HepG2 (cell line): ENCODE results near the gene SNX27.

Experiments
- KLF13 ChIP-seq: sonication (generic); formaldehyde crosslinking; IDR thresholded peaks from 2 replicates; pipeline ENCODE4 v1.4.0; 2020; ENCODE audit warnings: mild to moderate bottlenecking, missing genetic modification reagents
- MXI1 ChIP-seq: IDR thresholded peaks from 3 replicates; pipeline ENCODE4 v1.6.1; 2012; ENCODE audit warnings: low read depth, low read length, inconsistent platforms, borderline replicate concordance
- TARDBP ChIP-seq: sonication (generic); formaldehyde crosslinking; IDR thresholded peaks from 2 replicates; pipeline ENCODE4 v1.8.0; 2022; ENCODE audit warnings: mild to moderate bottlenecking, missing genetic modification reagents
- ZFYVE20 ChIP-seq: sonication (generic); formaldehyde crosslinking; IDR thresholded peaks from 2 replicates; pipeline ENCODE4 v1.8.0; 2023; ENCODE audit warnings: low read depth, mild to moderate bottlenecking, moderate library complexity, missing genetic modification reagents, borderline replicate concordance
- ZNF282 ChIP-seq: fragments of 450-650 bp; IDR thresholded peaks from 2 replicates; pipeline ENCODE4 v1.6.1; 2018; ENCODE audit not compliant: partially characterized antibody
- ZNF572 ChIP-seq: sonication (generic); formaldehyde crosslinking; IDR thresholded peaks from 2 replicates; pipeline ENCODE4 v1.5.1; 2020; ENCODE audit warnings: mild to moderate bottlenecking, missing genetic modification reagents
- ZNF790 ChIP-seq: sonication (generic); formaldehyde crosslinking; IDR thresholded peaks from 2 replicates; pipeline ENCODE4 v1.8.0; 2022; ENCODE audit warnings: missing genetic modification reagents, mild to moderate bottlenecking, borderline replicate concordance
- TF ChIP-seq, protein P1 (sequence below): sonication (generic); formaldehyde crosslinking; IDR thresholded peaks from 2 replicates; pipeline ENCODE4 v1.4.0; 2020; ENCODE audit warnings: missing genetic modification reagents

DNA sequence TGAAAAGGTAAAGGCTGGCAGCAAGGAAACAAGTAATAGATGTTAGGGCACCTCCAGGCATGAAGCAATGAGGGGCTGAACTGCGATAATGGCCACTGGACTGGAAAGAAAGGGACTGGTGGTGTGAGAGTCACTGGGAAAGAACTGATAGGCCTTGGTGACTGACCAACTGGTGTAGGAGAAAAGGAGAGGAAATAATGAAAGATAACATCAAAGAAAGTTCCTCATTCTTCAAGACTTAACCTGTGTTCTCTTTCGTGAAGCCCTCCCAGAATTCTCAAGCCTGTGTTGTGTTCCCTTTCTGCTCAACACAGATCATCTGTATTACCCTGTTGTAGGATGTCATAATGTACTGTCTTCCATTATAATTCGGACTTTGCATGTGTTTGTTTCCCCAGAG lies 20.9 kb upstream of the SNX27 start:
- TF ChIP-seq MXI1: no peak
- TF ChIP-seq, protein P1, sequence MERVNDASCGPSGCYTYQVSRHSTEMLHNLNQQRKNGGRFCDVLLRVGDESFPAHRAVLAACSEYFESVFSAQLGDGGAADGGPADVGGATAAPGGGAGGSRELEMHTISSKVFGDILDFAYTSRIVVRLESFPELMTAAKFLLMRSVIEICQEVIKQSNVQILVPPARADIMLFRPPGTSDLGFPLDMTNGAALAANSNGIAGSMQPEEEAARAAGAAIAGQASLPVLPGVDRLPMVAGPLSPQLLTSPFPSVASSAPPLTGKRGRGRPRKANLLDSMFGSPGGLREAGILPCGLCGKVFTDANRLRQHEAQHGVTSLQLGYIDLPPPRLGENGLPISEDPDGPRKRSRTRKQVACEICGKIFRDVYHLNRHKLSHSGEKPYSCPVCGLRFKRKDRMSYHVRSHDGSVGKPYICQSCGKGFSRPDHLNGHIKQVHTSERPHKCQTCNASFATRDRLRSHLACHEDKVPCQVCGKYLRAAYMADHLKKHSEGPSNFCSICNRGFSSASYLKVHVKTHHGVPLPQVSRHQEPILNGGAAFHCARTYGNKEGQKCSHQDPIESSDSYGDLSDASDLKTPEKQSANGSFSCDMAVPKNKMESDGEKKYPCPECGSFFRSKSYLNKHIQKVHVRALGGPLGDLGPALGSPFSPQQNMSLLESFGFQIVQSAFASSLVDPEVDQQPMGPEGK (CRISPR knock-in tag): no peak
- TF ChIP-seq KLF13 (CRISPR knock-in tag): no peak
- TF ChIP-seq ZNF282: no peak
- no peak for TF ChIP-seq ZNF790
- no peak for TF ChIP-seq TARDBP (CRISPR knock-in tag)
- TF ChIP-seq ZFYVE20 (CRISPR knock-in tag): no peak
- no peak for TF ChIP-seq ZNF572 (CRISPR knock-in tag)
